BLaER1 (cell line): ENCODE data around the gene PSMB3.
A peak's percentile ranks its signal among the peaks of the same experiment; 100 is the strongest.
"Not testable (repeated sequence)": the region's sequence is repeated elsewhere in the genome, so short reads cannot be mapped to it uniquely, and the experiment has no call there.

Source experiments
- H3K27ac ChIP-seq: shearing (Covaris generic); formaldehyde crosslinking; 2 replicates; pipeline ENCODE4 v1.8.1; 2022
- H3K27me3 ChIP-seq: shearing (Covaris generic); formaldehyde crosslinking; 2 replicates; pipeline ENCODE4 v1.8.1; 2022
- H3K36me3 ChIP-seq: shearing (Covaris generic); formaldehyde crosslinking; 2 replicates; pipeline ENCODE4 v1.8.1; 2022
- H3K4me1 ChIP-seq: shearing (Covaris generic); formaldehyde crosslinking; 2 replicates; pipeline ENCODE4 v1.8.1; 2022
- H3K4me2 ChIP-seq: shearing (Covaris generic); formaldehyde crosslinking; 2 replicates; pipeline ENCODE4 v1.8.1; 2022
- H3K4me3 ChIP-seq: shearing (Covaris generic); formaldehyde crosslinking; 2 replicates; pipeline ENCODE4 v1.8.1; 2022
- H3K9ac ChIP-seq: shearing (Covaris generic); formaldehyde crosslinking; 2 replicates; pipeline ENCODE4 v1.8.1; 2022
- H3K9me3 ChIP-seq: shearing (Covaris generic); formaldehyde crosslinking; 2 replicates; pipeline ENCODE4 v1.8.1; 2022
- H4K20me1 ChIP-seq: shearing (Covaris generic); formaldehyde crosslinking; 2 replicates; pipeline ENCODE4 v1.8.1; 2022
- Cebpa-rat ChIP-seq: shearing (Covaris generic); IDR thresholded peaks from 2 replicates; pipeline ENCODE4 v1.8.1; 2022

The PSMB3 gene

DNA sequence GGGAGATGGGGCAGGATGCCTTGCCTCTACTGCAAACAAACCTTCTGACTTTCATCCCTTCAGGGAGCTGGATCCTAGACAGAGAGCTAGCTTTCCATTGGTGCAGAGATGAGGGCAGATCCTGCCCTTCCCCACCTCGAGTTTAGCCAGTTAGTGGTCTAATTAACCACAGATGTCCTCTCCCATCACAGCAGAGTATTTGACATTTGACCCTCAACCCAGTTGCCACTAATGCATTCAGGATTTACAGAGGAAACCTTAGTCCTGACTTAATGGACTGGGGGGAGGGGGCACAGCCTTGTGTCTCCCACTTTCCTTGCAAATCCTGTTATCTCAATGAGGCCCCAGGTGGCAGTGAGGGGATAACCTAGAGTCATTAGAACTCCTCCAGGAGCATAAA lies 36.6 kb downstream of the PSMB3 start:
- Histone ChIP-seq H3K4me1 (no peaks in the 10 kb centered on the region), H3K36me3 (peaks cover 85% of the 10 kb centered on the region), H3K4me2 (no peak overlapping the region), H4K20me1 (peaks cover 87% of the 10 kb centered on the region), H3K9me3 (no peaks in the 10 kb centered on the region), H3K27ac (no peak overlapping the region), H3K9ac (no peak overlapping the region), H3K4me3 (no peak overlapping the region), H3K27me3 (no peaks in the 10 kb centered on the region)
- no peak for TF ChIP-seq Cebpa-rat

DNA sequence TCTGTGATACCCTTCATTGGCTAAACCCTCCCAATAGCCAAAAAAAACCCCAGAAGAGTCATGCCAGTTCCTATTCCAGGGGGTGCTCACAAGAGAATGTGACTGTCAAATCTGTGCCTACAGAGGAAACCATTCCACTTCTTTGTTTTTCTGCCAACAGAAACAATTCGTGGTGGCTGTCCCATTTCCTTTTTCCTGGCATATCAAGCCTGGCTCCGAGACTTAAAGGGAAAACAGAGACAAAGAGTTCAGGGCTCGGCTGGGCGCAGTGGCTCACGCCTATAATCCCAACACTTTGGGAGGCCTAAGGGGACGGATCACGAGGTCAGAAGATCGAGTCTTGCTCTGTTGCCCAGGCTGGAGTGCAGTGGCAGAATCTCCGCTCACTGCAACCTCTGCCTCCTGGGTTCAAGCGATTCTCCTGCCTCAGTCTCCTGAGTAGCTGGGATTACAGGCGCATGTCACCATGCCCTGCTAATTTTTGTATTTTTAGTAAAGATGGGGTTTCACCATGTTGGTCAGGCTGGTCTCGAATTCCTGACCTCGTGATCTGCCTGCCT lies 37.7 kb downstream of the PSMB3 start:
- H3K27me3 ChIP-seq, H3K9ac ChIP-seq, H3K27ac ChIP-seq, H3K4me2 ChIP-seq, H3K4me3 ChIP-seq, H3K4me1 ChIP-seq, H3K9me3 ChIP-seq: not testable (repeated sequence)
- H4K20me1 ChIP-seq, result peaks cover 90% of the 10 kb centered on the region
- H3K36me3 ChIP-seq, result peaks cover 80% of the 10 kb centered on the region

DNA sequence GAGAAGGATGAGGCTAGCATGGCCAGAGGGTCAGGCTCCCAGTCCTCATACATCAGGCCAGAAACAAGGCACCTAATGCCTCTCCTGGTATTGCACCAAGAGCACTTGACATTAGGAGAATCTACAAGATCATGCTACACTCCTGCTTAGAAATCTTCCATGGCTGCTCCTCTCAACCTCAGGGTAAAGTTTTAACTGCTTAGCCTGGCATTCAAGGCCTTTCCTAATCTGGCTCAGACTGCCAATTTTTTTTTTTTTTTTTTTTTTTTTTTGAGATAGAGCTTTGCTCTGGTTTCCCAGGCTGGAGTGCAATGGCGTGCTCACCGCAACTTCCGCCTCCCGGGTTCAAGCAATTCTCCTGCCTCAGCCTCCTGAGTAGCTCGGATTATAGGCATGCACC lies 38.6 kb downstream of the PSMB3 start:
- H3K36me3 ChIP-seq, result peaks cover 80% of the 10 kb centered on the region
- H3K9me3 ChIP-seq, result no peaks in the 10 kb centered on the region
- no peaks in the 10 kb centered on the region for H3K27me3 ChIP-seq
- H3K9ac ChIP-seq, result no peak overlapping the region
- no peak overlapping the region for H3K4me2 ChIP-seq
- no peak for TF ChIP-seq Cebpa-rat
- H3K4me3 ChIP-seq, result no peak overlapping the region
- peaks cover 94% of the 10 kb centered on the region for H4K20me1 ChIP-seq
- H3K4me1 ChIP-seq, result peaks cover under 1% of the 10 kb centered on the region; the same call in 1 of the 2 replicates
- H3K27ac ChIP-seq, result no peak overlapping the region

DNA sequence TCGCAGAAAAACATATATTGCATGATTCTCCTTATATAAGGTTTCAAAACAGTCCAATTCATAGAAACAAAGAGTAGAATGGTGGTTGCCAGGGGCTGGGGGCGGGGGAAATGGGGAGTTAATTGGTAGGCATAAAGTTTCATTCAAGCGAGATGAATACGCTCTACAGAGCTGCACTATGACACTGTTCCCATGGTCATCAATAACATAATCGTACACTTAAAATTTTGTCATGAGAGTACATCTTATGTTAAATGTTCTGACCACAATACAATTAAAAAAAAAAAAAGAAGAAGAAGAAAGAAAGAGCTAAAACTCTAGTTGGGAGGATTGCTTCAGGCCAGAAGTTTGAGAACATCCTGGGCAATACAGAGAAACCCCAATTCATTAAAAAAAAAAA lies 41.7 kb downstream of the PSMB3 start:
- H3K27ac ChIP-seq, result no peak overlapping the region
- no peak overlapping the region for H3K9ac ChIP-seq
- no peak for TF ChIP-seq Cebpa-rat
- no peaks in the 10 kb centered on the region for H3K9me3 ChIP-seq
- H3K27me3 ChIP-seq, result no peaks in the 10 kb centered on the region
- H3K36me3 ChIP-seq, result peaks cover 72% of the 10 kb centered on the region
- peaks cover 93% of the 10 kb centered on the region for H4K20me1 ChIP-seq
- no peak overlapping the region for H3K4me2 ChIP-seq
- no peak overlapping the region for H3K4me3 ChIP-seq
- H3K4me1 ChIP-seq, result peaks cover 27% of the 10 kb centered on the region

DNA sequence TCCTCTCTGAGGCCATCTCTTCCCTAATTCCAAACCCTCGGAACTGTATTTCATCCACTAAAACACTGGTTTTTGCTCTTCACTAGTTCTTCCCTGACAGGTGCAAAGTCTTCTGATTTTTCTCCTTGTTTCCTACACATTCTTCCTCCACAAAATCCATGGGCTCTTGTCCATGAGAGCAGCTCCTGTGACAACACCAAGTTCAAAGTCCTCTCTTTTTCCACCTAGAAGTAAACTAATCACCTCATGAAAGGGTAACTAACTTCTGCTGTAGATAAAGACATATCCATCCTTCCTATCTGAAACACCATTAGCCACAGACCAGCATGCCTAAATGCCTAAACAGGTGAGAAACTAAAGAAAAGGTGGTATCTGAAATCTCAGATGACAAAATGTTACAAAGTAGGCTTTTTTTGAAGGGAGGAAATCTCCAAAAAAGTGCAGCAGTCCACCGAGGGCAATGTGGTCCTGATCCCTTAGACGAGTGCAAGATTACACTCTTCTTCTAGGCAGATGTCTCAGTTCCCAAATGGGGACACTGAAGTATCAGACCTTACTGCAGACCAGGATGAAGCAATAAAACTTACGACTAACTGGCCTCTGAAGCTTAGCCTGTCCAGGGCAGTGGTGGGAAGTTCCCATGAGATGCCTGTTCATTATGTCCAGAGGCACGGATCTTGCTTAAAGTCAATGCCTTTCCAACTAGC lies 44.1 kb downstream of the PSMB3 start:
- H3K9ac ChIP-seq, result no peak overlapping the region
- no peaks in the 10 kb centered on the region for H3K9me3 ChIP-seq
- peaks cover 51% of the 10 kb centered on the region for H3K36me3 ChIP-seq
- H4K20me1 ChIP-seq, result peaks cover 69% of the 10 kb centered on the region
- no peak overlapping the region for H3K27ac ChIP-seq
- H3K4me2 ChIP-seq, result peak overlapping the region; percentile 81
- no peak overlapping the region for H3K4me3 ChIP-seq
- no peaks in the 10 kb centered on the region for H3K27me3 ChIP-seq
- peaks cover 42% of the 10 kb centered on the region for H3K4me1 ChIP-seq
- no peak for TF ChIP-seq Cebpa-rat

DNA sequence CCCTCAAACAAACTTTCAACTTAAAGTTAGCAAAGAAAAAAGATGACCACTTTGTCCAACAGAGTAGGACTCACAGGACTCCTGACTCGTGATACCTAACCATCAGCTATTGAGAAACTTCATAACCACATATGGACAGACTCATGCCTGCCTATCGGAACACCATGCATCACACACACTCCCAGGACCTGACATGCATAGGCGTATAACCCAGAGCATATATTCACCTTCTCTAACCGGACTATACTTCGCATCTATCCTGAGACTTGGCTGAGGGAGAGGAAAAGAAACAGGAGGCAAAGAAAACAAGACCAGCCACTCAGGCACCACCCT lies 44.6 kb downstream of the PSMB3 start:
- H3K4me2 ChIP-seq, result peak overlapping the region; percentile 81
- no peak overlapping the region for H3K27ac ChIP-seq
- peak overlapping the region; percentile 94; the same call in 1 of the 2 replicates for H3K9ac ChIP-seq

DNA sequence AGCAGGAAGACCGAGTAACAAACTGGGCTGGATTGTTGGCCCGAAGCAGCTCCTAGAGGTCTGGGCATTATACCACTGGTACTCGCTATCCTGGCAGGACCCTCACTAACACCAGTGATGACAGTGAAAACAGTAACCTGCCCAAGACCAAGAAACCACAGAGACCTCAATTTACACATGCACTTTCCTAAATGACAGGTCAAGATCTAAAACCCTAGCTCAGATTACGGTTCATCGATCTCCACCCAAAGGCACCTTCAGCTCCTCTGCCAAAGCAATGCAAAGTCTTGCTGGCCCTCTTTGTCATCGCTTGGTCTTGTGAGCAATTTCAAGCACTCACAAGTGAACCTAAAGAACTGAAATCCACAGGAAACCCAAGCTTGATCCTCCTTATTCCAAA lies 45.3 kb downstream of the PSMB3 start:
- Histone ChIP-seq H3K9me3 (no peaks in the 10 kb centered on the region), H3K36me3 (peaks cover 47% of the 10 kb centered on the region), H3K27me3 (no peaks in the 10 kb centered on the region), H3K4me3 (peak overlapping the region; percentile 85), H3K4me1 (peaks cover 55% of the 10 kb centered on the region), H3K27ac (peak overlapping the region; percentile 96; the same call in 1 of the 2 replicates), H3K4me2 (peak overlapping the region; percentile 81), H4K20me1 (peaks cover 64% of the 10 kb centered on the region), H3K9ac (peak overlapping the region; percentile 94)
- no peak for TF ChIP-seq Cebpa-rat

More for the DNA sequence above, 44.6 kb downstream of the PSMB3 start:
- H3K4me1 ChIP-seq, result peaks cover 48% of the 10 kb centered on the region
- H4K20me1 ChIP-seq, result peaks cover 65% of the 10 kb centered on the region
- no peaks in the 10 kb centered on the region for H3K9me3 ChIP-seq
- H3K27me3 ChIP-seq, result no peaks in the 10 kb centered on the region
- no peak for TF ChIP-seq Cebpa-rat
- H3K4me3 ChIP-seq, result peak overlapping the region; percentile 85; the same call in 1 of the 2 replicates
- peaks cover 48% of the 10 kb centered on the region for H3K36me3 ChIP-seq

DNA sequence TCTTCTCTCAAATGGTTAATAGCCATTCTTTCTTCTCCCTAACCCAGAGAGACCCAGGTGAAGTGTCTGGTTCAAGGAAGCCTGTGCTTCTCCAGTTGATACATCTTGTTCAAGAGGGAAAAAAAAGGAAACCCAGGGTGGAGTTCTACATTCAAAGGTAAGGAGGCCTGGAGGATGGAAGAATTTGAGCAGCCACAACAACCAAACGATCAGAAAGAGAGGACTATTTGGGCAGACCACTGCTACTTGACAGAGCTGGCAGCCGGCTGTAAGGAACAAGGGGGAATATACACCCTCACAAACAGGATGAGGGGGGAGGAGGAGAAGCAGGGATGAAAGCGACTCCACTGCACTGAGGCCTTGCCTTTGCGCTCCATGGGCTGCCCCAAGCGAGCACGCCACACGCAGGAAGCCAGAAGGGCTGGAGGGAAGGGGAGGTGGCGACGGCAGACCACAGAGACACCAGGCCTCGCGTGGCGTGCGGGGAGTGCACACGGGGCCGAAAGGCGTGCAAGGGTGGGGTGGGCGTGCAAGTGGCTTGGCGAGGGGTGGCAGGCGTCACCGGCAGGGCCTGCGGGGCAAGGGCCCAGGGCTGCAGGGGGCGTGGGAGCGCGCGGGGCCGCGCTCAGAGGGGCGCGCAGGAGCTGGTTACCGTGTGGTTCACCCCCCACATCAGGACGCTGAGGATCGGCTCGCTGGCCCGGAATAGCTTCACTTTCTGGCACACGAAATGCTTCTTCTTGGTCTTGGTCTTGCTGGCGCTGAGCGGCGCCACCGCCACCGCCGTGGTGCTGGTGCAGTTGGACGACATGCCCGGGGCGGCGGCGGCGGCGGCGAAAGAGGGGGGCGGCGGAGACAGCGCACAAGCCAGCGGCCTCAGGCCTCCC lies 46.3 kb downstream of the PSMB3 start:
- Histone ChIP-seq H3K27ac (peak overlapping the region; percentile 96), H4K20me1 (peaks cover 54% of the 10 kb centered on the region), H3K9ac (peak overlapping the region; percentile 94), H3K4me2 (peak overlapping the region; percentile 81), H3K4me1 (peaks cover 65% of the 10 kb centered on the region), H3K4me3 (peak overlapping the region; percentile 85), H3K36me3 (peaks cover 47% of the 10 kb centered on the region), H3K27me3 (no peaks in the 10 kb centered on the region), H3K9me3 (no peaks in the 10 kb centered on the region)
- no peak for TF ChIP-seq Cebpa-rat

DNA sequence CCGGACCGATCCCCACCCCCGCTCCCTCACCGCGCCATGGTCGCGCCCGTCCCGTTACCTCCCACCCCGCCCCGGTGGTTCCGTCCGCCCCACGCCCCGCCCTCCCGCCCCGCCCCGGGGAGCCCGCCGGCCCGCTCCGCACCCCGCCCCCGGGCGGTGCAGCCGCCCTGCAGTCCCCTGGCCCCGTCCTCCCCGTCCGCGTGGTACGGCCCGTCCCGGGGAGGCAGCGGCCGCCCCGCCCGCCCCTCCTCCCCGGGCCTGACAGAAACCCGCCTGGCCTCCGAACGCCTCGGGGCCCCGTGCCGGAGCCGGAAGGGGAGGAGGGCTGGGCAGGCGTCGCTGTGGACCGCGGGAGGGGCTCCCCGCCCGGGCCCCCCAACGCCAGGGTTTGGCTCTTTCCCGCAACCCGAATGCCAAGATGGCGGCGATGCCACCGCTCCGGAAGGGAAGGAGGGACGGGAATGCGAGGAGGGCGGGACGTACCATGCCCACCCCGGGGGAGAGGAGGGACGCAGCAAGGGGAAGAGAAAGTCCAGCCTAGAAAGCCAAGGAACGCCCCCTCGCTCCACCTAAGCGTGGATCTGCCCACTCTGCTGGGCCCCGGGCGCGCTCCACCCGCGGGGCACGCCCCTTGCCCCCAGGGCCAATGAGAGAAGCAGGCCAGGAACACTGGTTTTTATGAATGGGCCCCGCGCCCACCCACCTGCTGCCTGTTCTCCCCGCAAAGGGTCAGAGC lies 47.1 kb downstream of the PSMB3 start, which contains the start of gene PIP4K2B:
PIP4K2B (minus strand) TSS at position 56 of the 736 bp plus-strand sequence. CDS start 132 bp downstream, outside the sequence.
- Histone ChIP-seq H3K4me3 (peak within 1 kb of the TSS; percentile 85), H3K27me3 (no peaks in the 10 kb centered on the region), H3K4me1 (peaks cover 65% of the 10 kb centered on the region), H3K27ac (peak within 1 kb of the TSS; percentile 96), H4K20me1 (peaks cover 51% of the 10 kb centered on the region), H3K4me2 (peak within 1 kb of the TSS; percentile 84), H3K36me3 (peaks cover 51% of the 10 kb centered on the region), H3K9me3 (no peaks in the 10 kb centered on the region), H3K9ac (peak within 1 kb of the TSS; percentile 94)
- no peak for TF ChIP-seq Cebpa-rat
